Psoas muscle (tissue), 8 donors: ENCODE results near the gene PPWD1. TPM values are rescaled to one million over a fixed set of nuclear protein-coding genes. Genes with fewer than 3 reads are reported as not detected.

ENCODE experiments used
- ATAC-seq, 4 donors: fragments of 200-7000 bp; cut with Tn5 transposase; one replicate each; pipeline ENCODE4 v1.9.1; 2020; ENCODE audit warnings: moderate library complexity in 3 of 4, mild to moderate bottlenecking in 2 of 4
- DNase-seq, 2 donors: peaks; one replicate each; pipeline ENCODE4 v3.0.0-alpha.2; 2020
- H3K27ac ChIP-seq: fragments of 200-600 bp; one replicate; pipeline ENCODE4 v1.8.0; 2022
- H3K27me3 ChIP-seq, 3 donors: fragments of 200-600 bp in 1 of 3; one replicate each; pipeline versions ENCODE4 v1.6.1 to v1.8.0; 2013 to 2022; ENCODE audit warnings: low read length in 2 of 3, mild to moderate bottlenecking in 2 of 3, moderate library complexity in 1 of 3; ENCODE audit not compliant: insufficient read depth in 3 of 3
- H3K36me3 ChIP-seq, 2 donors: fragments of 200-600 bp in 1 of 2; one replicate each; pipeline versions ENCODE4 v1.6.1 to v1.8.0; 2013 to 2022; ENCODE audit warnings: low read depth in 1 of 2, mild to moderate bottlenecking in 1 of 2, moderate library complexity in 1 of 2; ENCODE audit not compliant: insufficient read depth in 1 of 2
- H3K4me1 ChIP-seq: fragments of 200-600 bp; one replicate; pipeline ENCODE4 v1.8.0; 2022
- H3K4me3 ChIP-seq: fragments of 200-600 bp; one replicate; pipeline ENCODE4 v1.8.0; 2022; ENCODE audit warnings: mild to moderate bottlenecking
- H3K9me3 ChIP-seq: fragments of 200-600 bp; one replicate; pipeline ENCODE4 v1.8.0; 2022
- WGBS, 3 donors: extraction: QIAGEN DNeasy Blood & Tissue Kit; methylation state at CpG; one replicate each; pipeline versions ENCODE4 v1.1.6 to v1.1.7; 2013; 5-methylcytosine and 5-hydroxymethylcytosine counted together
- intact Hi-C, 2 donors: fragments of 100-400 bp; cut with DNase I; formaldehyde crosslinking; loops; one replicate each; pipeline versions ENCODE4 v1.11.0 to v1.14.2; 2022
- polyA plus RNA-seq, 3 donors: library from polyadenylated mRNA; stranded (reverse); fragments of 200-250 nt; gene quantifications; one replicate each; pipeline ENCODE4 v1.2.3, GENCODE V29; 2013
- total RNA-seq, 4 donors: library from RNA; stranded (reverse); fragmentation: NEBNext Ultra II Directional in 2 of 4; extraction: Animal tissue kit (Norgen Biotek cat#: 25700) in 2 of 4; gene quantifications; one replicate each; pipeline versions ENCODE4 v1.2.1 to v1.2.4, GENCODE V29; 2021 to 2023
- TF ChIP-seq, protein P1 (sequence below): fragments of 200-600 bp; IDR thresholded peaks from one replicate; pipeline ENCODE4 v1.8.0; 2022; ENCODE audit warnings: antibody characterized with exemption
- donor health status: healthy with polysubstance abuse.
- donor health status: DM: no; HTN: no; CAD: no; lungs with moderate emphysema.
- donor health status: Bipolar disorder and iron deficiency.
- donor health status: healthy.
- donor health status: DM: yes; HTN: yes; CAD: no.
- donor health status: DM: no; HTN: no; CAD: no.
- donor health status: DM: no; HTN: no; CAD: no.
- donor health status: DM: yes; HTN: yes; CAD: no.

The PPWD1 gene
- total and polyA plus RNA-seq, 7 donors: 11.0 to 19.4 (median 14.3) TPM

DNA sequence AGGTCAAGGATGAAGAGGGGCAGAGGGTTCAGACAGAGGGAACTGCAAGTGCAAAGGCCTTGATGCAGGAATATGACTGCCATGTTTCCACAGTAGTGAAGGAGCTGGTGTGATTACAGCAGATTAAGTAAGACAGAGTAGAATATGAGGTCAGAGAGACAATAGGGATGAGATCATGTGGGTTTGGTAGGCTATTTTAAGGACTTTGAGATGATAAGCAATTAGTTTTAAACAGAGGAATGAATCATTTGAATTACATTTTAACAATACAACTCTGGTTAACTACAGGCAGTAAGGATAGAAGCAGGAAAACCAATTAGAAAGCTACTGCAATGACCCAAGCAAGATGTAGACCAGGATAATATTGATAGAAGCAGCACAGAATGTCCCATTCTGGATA is 7.8 kb upstream of the PPWD1 start:
- no peaks in the 10 kb centered on the region for H3K27me3 ChIP-seq
- intact Hi-C loops: no loop called here
- no peaks in the 10 kb centered on the region for H3K36me3 ChIP-seq
- TF ChIP-seq, protein P1, sequence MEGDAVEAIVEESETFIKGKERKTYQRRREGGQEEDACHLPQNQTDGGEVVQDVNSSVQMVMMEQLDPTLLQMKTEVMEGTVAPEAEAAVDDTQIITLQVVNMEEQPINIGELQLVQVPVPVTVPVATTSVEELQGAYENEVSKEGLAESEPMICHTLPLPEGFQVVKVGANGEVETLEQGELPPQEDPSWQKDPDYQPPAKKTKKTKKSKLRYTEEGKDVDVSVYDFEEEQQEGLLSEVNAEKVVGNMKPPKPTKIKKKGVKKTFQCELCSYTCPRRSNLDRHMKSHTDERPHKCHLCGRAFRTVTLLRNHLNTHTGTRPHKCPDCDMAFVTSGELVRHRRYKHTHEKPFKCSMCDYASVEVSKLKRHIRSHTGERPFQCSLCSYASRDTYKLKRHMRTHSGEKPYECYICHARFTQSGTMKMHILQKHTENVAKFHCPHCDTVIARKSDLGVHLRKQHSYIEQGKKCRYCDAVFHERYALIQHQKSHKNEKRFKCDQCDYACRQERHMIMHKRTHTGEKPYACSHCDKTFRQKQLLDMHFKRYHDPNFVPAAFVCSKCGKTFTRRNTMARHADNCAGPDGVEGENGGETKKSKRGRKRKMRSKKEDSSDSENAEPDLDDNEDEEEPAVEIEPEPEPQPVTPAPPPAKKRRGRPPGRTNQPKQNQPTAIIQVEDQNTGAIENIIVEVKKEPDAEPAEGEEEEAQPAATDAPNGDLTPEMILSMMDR: no peak
- no peak for ATAC-seq
- H3K4me3 ChIP-seq: no peak overlapping the region
- no peak overlapping the region for H3K27ac ChIP-seq
- H3K4me1 ChIP-seq: no peaks in the 10 kb centered on the region
- H3K9me3 ChIP-seq: no peaks in the 10 kb centered on the region
- DNase-seq: no peak

DNA sequence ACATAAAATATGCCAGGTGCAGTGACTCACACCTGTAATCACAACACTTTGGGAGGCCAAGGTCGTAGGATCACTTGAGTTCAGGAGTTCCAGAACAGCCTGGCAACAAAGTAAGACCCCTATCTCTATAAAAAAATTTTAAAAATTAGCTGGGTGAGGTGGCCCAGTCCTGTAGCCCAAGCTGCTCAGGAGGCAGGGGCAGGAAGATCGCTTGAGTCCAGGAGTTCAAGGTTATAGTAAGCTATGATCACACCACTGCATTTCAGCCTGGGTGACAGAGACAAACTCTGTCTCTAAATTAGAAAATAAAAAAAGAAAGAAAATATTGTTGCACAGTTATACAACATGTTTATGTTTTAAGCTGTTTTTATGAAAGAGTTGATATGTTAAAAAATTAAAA is 6.9 kb upstream of the PPWD1 start:
- TF ChIP-seq, protein P1: no peak
- WGBS, 3 donors: 84 to 100% (median 91%) methylated on average over 2 of the region's 2 CpGs
- Histone ChIP-seq H3K27me3 (no peaks in the 10 kb centered on the region), H3K4me3 (no peak overlapping the region), H3K36me3 (no peaks in the 10 kb centered on the region), H3K4me1 (no peaks in the 10 kb centered on the region), H3K9me3 (no peaks in the 10 kb centered on the region), H3K27ac (no peak overlapping the region)
- DNase-seq (no peak), ATAC-seq (no peak)
- intact Hi-C loops: no loop called here

DNA sequence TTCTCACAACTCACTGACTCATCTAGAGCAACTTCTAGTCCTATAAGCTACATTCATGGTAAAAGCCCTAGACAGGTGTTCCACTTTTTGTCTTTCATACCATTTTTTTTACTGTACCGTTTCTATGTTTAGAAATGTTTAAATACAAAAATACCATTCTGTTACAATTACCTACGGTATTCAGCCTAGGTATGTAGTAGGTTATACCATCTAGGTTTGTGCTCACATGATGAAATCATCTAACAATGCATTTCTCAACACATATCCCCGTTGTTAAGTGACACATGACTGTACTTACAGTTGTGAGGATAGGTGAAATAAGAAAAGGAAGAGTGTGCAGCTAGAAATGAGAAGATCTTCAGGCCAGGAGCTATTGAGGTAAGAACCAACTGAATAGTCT is 6.4 kb upstream of the PPWD1 start:
- no peak overlapping the region for H3K4me3 ChIP-seq
- intact Hi-C loops: no loop called here
- no peaks in the 10 kb centered on the region for H3K9me3 ChIP-seq
- DNase-seq (no peak), ATAC-seq (no peak)
- no peaks in the 10 kb centered on the region for H3K27me3 ChIP-seq
- no peaks in the 10 kb centered on the region for H3K4me1 ChIP-seq
- 90 to 92% (median 91%) methylated on average over 3 of the region's 3 CpGs for WGBS, 3 donors
- TF ChIP-seq, protein P1: no peak
- no peak overlapping the region for H3K27ac ChIP-seq
- no peaks in the 10 kb centered on the region for H3K36me3 ChIP-seq

DNA sequence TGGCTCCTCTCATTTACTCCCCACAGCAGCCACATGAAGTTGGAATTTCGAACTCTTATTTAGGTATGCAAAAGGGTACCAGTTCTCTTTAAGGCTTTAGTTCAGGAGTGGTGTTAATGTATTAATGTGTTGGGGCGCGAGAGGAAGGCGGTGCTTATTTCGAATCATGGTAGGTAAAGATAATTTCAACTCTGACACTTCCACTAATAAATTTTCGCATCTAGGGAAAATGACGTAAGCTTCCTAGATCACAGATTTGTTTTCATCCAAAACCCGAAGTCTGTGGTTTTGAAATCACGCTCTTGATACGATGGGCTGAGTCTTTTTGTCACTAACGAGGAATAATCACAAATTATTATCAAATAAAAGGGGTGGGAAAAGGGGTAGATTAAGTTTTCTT is 681 bp downstream of the PPWD1 start:
- DNase-seq (no peak), ATAC-seq (peak in 1 of 4 donors; percentile 27)
- Histone ChIP-seq H3K9me3 (no peaks in the 10 kb centered on the region), H3K27me3 (no peaks in the 10 kb centered on the region), H3K4me3 (peak overlapping the region; percentile 85), H3K36me3 (peaks cover 0 to 14% of the 10 kb centered on the region in 2 donors), H3K27ac (peak overlapping the region; percentile 85), H3K4me1 (peaks cover 22% of the 10 kb centered on the region)
- intact Hi-C loops: no loop called here
- TF ChIP-seq, protein P1: no peak
- WGBS, 3 donors: 3 to 4% (median 4%) methylated on average over 11 of the region's 11 CpGs

DNA sequence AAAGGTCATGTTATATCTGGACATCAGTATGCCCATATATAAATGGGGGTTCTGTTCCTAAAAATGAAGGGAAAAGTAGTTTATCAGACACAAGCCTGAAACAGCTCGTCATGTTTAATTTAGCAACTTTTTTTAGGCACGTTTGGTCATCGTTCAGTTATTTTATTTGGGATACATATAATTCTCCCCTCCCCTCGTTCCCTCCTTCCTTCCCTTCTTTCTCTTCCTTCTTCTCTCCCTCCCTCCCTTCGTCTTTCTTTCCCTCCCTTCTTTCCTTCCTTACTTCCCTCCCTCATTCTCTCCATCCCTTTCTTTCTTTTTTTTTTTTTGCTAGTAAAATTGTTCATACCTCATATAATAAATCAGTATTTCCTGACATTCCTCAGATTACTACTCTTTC is 3.4 kb downstream of the PPWD1 start:
- no peak overlapping the region for H3K27ac ChIP-seq
- no peaks in the 10 kb centered on the region for H3K27me3 ChIP-seq
- peaks cover 0 to 40% of the 10 kb centered on the region in 2 donors for H3K36me3 ChIP-seq
- H3K4me3 ChIP-seq: no peak overlapping the region
- no peaks in the 10 kb centered on the region for H3K9me3 ChIP-seq
- 73 to 77% (median 75%) methylated on average over 5 of the region's 5 CpGs for WGBS, 3 donors
- intact Hi-C loops: no loop called here
- TF ChIP-seq, protein P1: no peak
- peaks cover 22% of the 10 kb centered on the region for H3K4me1 ChIP-seq
- ATAC-seq: no peak
- DNase-seq: no peak
